Gastrocnemius medialis (tissue), 4 donors: Measurements from ENCODE around the gene PLAAT2. TPM values are rescaled to one million over a fixed set of nuclear protein-coding genes. Genes with fewer than 3 reads are reported as not detected.

Experiments used
- ATAC-seq, 2 donors: fragments of 150-250 bp; one replicate each; pipeline ENCODE4 v1.9.1; 2016
- DNase-seq, 2 donors: peaks; one replicate each; pipeline ENCODE4 v3.0.0-alpha.2; 2019
- H3K27ac ChIP-seq, 4 donors: fragments of 200-600 bp; sonication (generic); 1 replicate in 1 of 4; 2 replicates in 3 of 4; pipeline ENCODE4 v1.5.1; 2016 to 2018; ENCODE audit warnings: mild to moderate bottlenecking in 2 of 4, moderate library complexity in 1 of 4
- H3K27me3 ChIP-seq, 3 donors: fragments of 200-600 bp; sonication (generic) in 2 of 3; 1 replicate in 1 of 3; 2 replicates in 2 of 3; pipeline versions ENCODE4 v1.5.1 to v1.6.0; 2016 to 2019; ENCODE audit warnings: mild to moderate bottlenecking in 1 of 3, moderate library complexity in 1 of 3
- H3K36me3 ChIP-seq, 2 donors: fragments of 200-600 bp; sonication (generic) in 1 of 2; one replicate each; pipeline ENCODE4 v1.5.1; 2017 to 2018
- H3K4me1 ChIP-seq, 2 donors: fragments of 200-600 bp; sonication (generic) in 1 of 2; one replicate each; pipeline ENCODE4 v1.5.1; 2016 to 2017; ENCODE audit warnings: mild to moderate bottlenecking in 2 of 2
- H3K4me3 ChIP-seq, 4 donors: fragments of 200-600 bp; sonication (generic) in 3 of 4; 1 replicate in 1 of 4; 2 replicates in 3 of 4; pipeline ENCODE4 v1.5.1; 2016 to 2019; ENCODE audit warnings: mild to moderate bottlenecking in 2 of 4
- H3K9me3 ChIP-seq, 3 donors: fragments of 200-600 bp; sonication (generic) in 2 of 3; 1 replicate in 1 of 3; 2 replicates in 2 of 3; pipeline ENCODE4 v1.5.1; 2016 to 2019
- CTCF ChIP-seq, 5 experiments: fragments of 450-650 bp in 3 of 5; fragments of 200-600 bp in 2 of 5; sonication (generic) in 2 of 5; IDR thresholded peaks in 4 of 5; conservative IDR thresholded peaks in 1 of 5; 1 replicate in 4 of 5; 2 replicates in 1 of 5; pipeline ENCODE4 v1.5.1; 2016 to 2019; ENCODE audit warnings: antibody characterized with exemption in 5 of 5, mild to moderate bottlenecking in 3 of 5, moderate library complexity in 3 of 5
- POLR2A ChIP-seq, 2 donors: fragments of 450-650 bp; IDR thresholded peaks; one replicate each; pipeline ENCODE4 v1.6.1; 2017; ENCODE audit warnings: antibody characterized with exemption in 2 of 2, mild to moderate bottlenecking in 2 of 2, moderate library complexity in 2 of 2
- in situ Hi-C, 4 donors: fragments of 200-750 bp; cut with MboI; loops; one replicate each; pipeline versions ENCODE4 v1.15.0 to v1.8.0; 2017; ENCODE audit warnings: low sequenced_read_pairs in 4 of 4
- intact Hi-C: fragments of 100-400 bp; cut with DNase I; formaldehyde crosslinking; loops from one replicate; pipeline ENCODE4 v1.15.1; 2023; ENCODE audit warnings: low total_unique reads
- total RNA-seq, 4 donors: library from RNA; depleted of rRNA; stranded (reverse); fragments of >200 nt; gene quantifications; one replicate each; pipeline versions ENCODE4 v1.1.0 to v1.2.3, GENCODE V29; 2016

Gene PLAAT2
- total RNA-seq, 4 donors from 2014 or later, result not detected

- TF ChIP-seq CTCF (IDR thresholded peaks at IDR 0.05 in 4 of 5, conservative IDR thresholded peaks at IDR 0.05 in 1 of 5), result no peak
- TF ChIP-seq POLR2A (IDR thresholded peaks at IDR 0.05), result no peak
- H3K27me3 ChIP-seq, result no peaks in the 10 kb centered on the region
- no peaks in the 10 kb centered on the region for H3K36me3 ChIP-seq
- H3K27ac ChIP-seq, result no peak overlapping the region
- intact Hi-C loops (no loop called here), in situ Hi-C loops (no loop called here)
- ATAC-seq, result no peak
- no peak for DNase-seq
- H3K4me3 ChIP-seq, result no peak overlapping the region
- no peaks in the 10 kb centered on the region for H3K4me1 ChIP-seq
- H3K9me3 ChIP-seq, result peaks cover 0 to 6% (median 0%) of the 10 kb centered on the region in 3 donors
Observed at GRCh38 chr11:63518548-63518947, 44.6 kb downstream of the PLAAT2 start.

- ATAC-seq, result no peak
- no peak overlapping the region for H3K4me3 ChIP-seq
- TF ChIP-seq CTCF (IDR thresholded peaks at IDR 0.05 in 4 of 5, conservative IDR thresholded peaks at IDR 0.05 in 1 of 5) (no peak), POLR2A (IDR thresholded peaks at IDR 0.05) (no peak)
- H3K27me3 ChIP-seq, result no peaks in the 10 kb centered on the region
- intact Hi-C loops, result no loop called here
- no peaks in the 10 kb centered on the region for H3K9me3 ChIP-seq
- H3K36me3 ChIP-seq, result no peaks in the 10 kb centered on the region
- H3K4me1 ChIP-seq, result peaks cover 4 to 9% of the 10 kb centered on the region in 2 donors
- in situ Hi-C loops, result no loop called here
- no peak overlapping the region for H3K27ac ChIP-seq
- DNase-seq, result no peak
Observed at GRCh38 chr11:63517156-63517555, 46.0 kb downstream of the PLAAT2 start.

GRCh38 chr11:63516109-63516508 lies 47.1 kb downstream of the PLAAT2 start:
- Histone ChIP-seq H3K9me3 (no peaks in the 10 kb centered on the region), H3K4me3 (no peak overlapping the region), H3K36me3 (no peaks in the 10 kb centered on the region), H3K4me1 (peaks cover 12 to 15% of the 10 kb centered on the region in 2 donors), H3K27me3 (no peaks in the 10 kb centered on the region), H3K27ac (no peak overlapping the region)
- intact Hi-C loops, result no loop called here
- in situ Hi-C loops, result no loop called here
- DNase-seq (no peak), ATAC-seq (no peak)
- TF ChIP-seq POLR2A (IDR thresholded peaks at IDR 0.05) (no peak), CTCF (IDR thresholded peaks at IDR 0.05 in 4 of 5, conservative IDR thresholded peaks at IDR 0.05 in 1 of 5) (no peak)

GRCh38 chr11:63512816-63513215 lies 50.4 kb downstream of the PLAAT2 start:
- Histone ChIP-seq H3K9me3 (no peaks in the 10 kb centered on the region), H3K36me3 (no peaks in the 10 kb centered on the region), H3K4me1 (peaks cover 29 to 31% of the 10 kb centered on the region in 2 donors), H3K27me3 (no peaks in the 10 kb centered on the region), H3K27ac (peak overlapping the region; percentile 49 to 81 (median 74)), H3K4me3 (no peak overlapping the region)
- intact Hi-C loops, result loop anchor here (1.0 kb wide), 1 partner anchor 17 kb away; no protein-coding TSS in a partner anchor
- ATAC-seq (peak; percentile 49 to 74), DNase-seq (peak in 1 of 2 donors; percentile 27)
- in situ Hi-C loops, result no loop called here
- TF ChIP-seq CTCF (IDR thresholded peaks at IDR 0.05 in 4 of 5, conservative IDR thresholded peaks at IDR 0.05 in 1 of 5) (no peak), POLR2A (IDR thresholded peaks at IDR 0.05) (no peak)
